AG04449 (cell line): Measurements from ENCODE around the gene PGAM5.

Experiments used
- CTCF ChIA-PET: fragments of 350-600 bp; formaldehyde crosslinking; extraction: SDS; loops from one replicate; lab custom pipeline; 2021; ENCODE audit warnings: antibody characterized with exemption; lab: Yijun Ruan, JAX
- POLR2A ChIA-PET: fragments of 400-600, 350-600 bp; formaldehyde crosslinking; extraction: SDS; loops from one replicate; lab custom pipeline; 2020; ENCODE audit warnings: antibody characterized with exemption, inconsistent platforms; lab: Yijun Ruan, JAX
- DNase-seq: peaks from one replicate; pipeline ENCODE4 v3.0.0-alpha.2; 2010; ENCODE audit warnings: low read depth, low spot score
- H3K4me3 ChIP-seq: 2 replicates; pipeline ENCODE4 v1.5.1; 2011; ENCODE audit warnings: low read depth, mild to moderate bottlenecking, control low read depth, low read length
- CTCF ChIP-seq: IDR thresholded peaks from one replicate; pipeline ENCODE4 v1.5.1; 2011; ENCODE audit warnings: mild to moderate bottlenecking, moderate library complexity, low read length, control low read depth, inconsistent platforms; ENCODE audit not compliant: insufficient read depth; ENCODE audit errors: missing control alignments

PGAM5 gene

GRCh38 chr12:132700212-132700822, 10.3 kb upstream of the PGAM5 start:
- no peak overlapping the region for H3K4me3 ChIP-seq
- TF ChIP-seq CTCF = no peak
- ChIA-PET CTCF (no interaction called here), POLR2A (no interaction called here)
- DNase-seq = no peak

- TF ChIP-seq CTCF = no peak
- DNase-seq = no peak
- no peak overlapping the region for H3K4me3 ChIP-seq
- CTCF ChIA-PET = interaction anchor here (0.7 kb wide), 1 partner anchor 33 kb away, joined by 3 read pairs; no protein-coding TSS in a partner anchor
- POLR2A ChIA-PET = no interaction called here
Observed at GRCh38 chr12:132702640-132703039, 8.0 kb upstream of the PGAM5 start.

GRCh38 chr12:132703641-132704040, 7.0 kb upstream of the PGAM5 start:
- TF ChIP-seq CTCF = no peak
- DNase-seq = no peak
- no peak overlapping the region for H3K4me3 ChIP-seq
- CTCF ChIA-PET = no interaction called here
- POLR2A ChIA-PET = no interaction called here

- CTCF ChIA-PET = no interaction called here
- no peak for DNase-seq
- POLR2A ChIA-PET = no interaction called here
Observed at GRCh38 chr12:132707241-132707640, 3.4 kb upstream of the PGAM5 start.

GRCh38 chr12:132708150-132708549, 2.5 kb upstream of the PGAM5 start:
- DNase-seq = no peak
- no peak for TF ChIP-seq CTCF
- POLR2A ChIA-PET = no interaction called here
- H3K4me3 ChIP-seq = no peak overlapping the region
- CTCF ChIA-PET = no interaction called here

More at GRCh38 chr12:132707241-132707640, 3.4 kb upstream of the PGAM5 start:
- H3K4me3 ChIP-seq = no peak overlapping the region
- no peak for TF ChIP-seq CTCF

GRCh38 chr12:132710043-132710404, 618 bp upstream of the PGAM5 start:
- DNase-seq = no peak
- CTCF ChIA-PET = interaction anchor here (1.6 kb wide), 1 partner anchor 295 kb away, joined by 4 read pairs; no protein-coding TSS in a partner anchor
- POLR2A ChIA-PET = interaction anchor here (0.7 kb wide), 1 partner anchor 10 kb away, joined by 3 read pairs; no protein-coding TSS in a partner anchor
- TF ChIP-seq CTCF = no peak
- H3K4me3 ChIP-seq = peak overlapping the region; percentile 86
